Thoracic aorta (tissue), 2 donors: Measurements from ENCODE around the gene PCYOX1L. TPM values are rescaled to one million over a fixed set of nuclear protein-coding genes. Genes with fewer than 3 reads are reported as not detected.

ENCODE experiments used
- ATAC-seq: fragments of 150-250 bp; one replicate; pipeline ENCODE4 v1.8.0; 2017; ENCODE audit warnings: low read depth; ENCODE audit not compliant: insufficient number of reproducible peaks, low FRiP score
- DNase-seq: peaks from one replicate; pipeline ENCODE4 v3.0.0-alpha.2; 2020; ENCODE audit warnings: low spot score
- H3K27ac ChIP-seq, 2 donors: fragments of 200-600 bp; sonication (generic); 1 replicate in 1 of 2; 2 replicates in 1 of 2; pipeline ENCODE4 v1.5.1; 2016; ENCODE audit warnings: mild to moderate bottlenecking in 2 of 2, moderate library complexity in 2 of 2
- H3K27me3 ChIP-seq: fragments of 200-600 bp; sonication (generic); replicated peaks from 2 replicates; pipeline ENCODE4 v1.6.0; 2016; ENCODE audit warnings: mild to moderate bottlenecking; ENCODE audit not compliant: insufficient read depth
- H3K36me3 ChIP-seq: fragments of 200-600 bp; sonication (generic); one replicate; pipeline ENCODE4 v1.5.1; 2016
- H3K4me1 ChIP-seq, 2 donors: fragments of 200-600 bp; sonication (generic); 1 replicate in 1 of 2; 2 replicates in 1 of 2; pipeline versions ENCODE4 v1.5.1 to v1.6.0; 2016; ENCODE audit warnings: low read depth in 2 of 2, mild to moderate bottlenecking in 1 of 2; ENCODE audit not compliant: control insufficient read depth in 1 of 2
- H3K4me3 ChIP-seq: fragments of 200-600 bp; sonication (generic); 2 replicates; pipeline ENCODE4 v1.5.1; 2016; ENCODE audit warnings: mild to moderate bottlenecking
- H3K9me3 ChIP-seq: fragments of 200-600 bp; sonication (generic); 2 replicates; pipeline ENCODE4 v1.5.1; 2016
- total RNA-seq, 2 donors: library from RNA; depleted of rRNA; stranded (reverse); fragments of >200 nt; gene quantifications; one replicate each; pipeline versions ENCODE4 v1.1.0 to v1.2.3, GENCODE V29; 2016
- TF ChIP-seq, protein P1 (sequence below): fragments of 200-600 bp; sonication (generic); IDR thresholded peaks from one replicate; pipeline ENCODE4 v1.5.1; 2019; ENCODE audit warnings: antibody characterized with exemption

PCYOX1L gene
- total RNA-seq, 2 donors from 2014 or later = 7.3 to 7.8 TPM

DNA sequence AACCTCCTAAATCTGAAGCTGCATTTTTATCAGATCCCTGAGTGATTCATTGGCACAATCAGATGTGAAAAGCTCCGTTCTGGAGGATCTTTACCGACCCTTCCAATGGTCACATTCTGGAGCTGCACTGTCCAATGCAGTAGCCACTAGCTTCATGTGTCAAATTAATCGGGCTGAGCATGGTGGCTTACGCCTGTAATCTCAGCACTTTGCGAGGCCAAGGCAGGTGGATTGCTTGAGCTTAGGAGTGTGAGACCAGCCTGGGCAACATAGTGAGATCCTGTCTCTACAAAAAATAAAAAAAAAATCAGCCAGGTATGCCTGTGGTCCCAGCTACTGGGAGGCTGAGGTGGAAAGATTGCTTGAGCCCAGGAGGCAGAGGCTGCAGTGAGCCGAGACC is 17.6 kb downstream of the PCYOX1L start:
- H3K4me3 ChIP-seq = no peak overlapping the region
- DNase-seq (no peak), ATAC-seq (no peak)

DNA sequence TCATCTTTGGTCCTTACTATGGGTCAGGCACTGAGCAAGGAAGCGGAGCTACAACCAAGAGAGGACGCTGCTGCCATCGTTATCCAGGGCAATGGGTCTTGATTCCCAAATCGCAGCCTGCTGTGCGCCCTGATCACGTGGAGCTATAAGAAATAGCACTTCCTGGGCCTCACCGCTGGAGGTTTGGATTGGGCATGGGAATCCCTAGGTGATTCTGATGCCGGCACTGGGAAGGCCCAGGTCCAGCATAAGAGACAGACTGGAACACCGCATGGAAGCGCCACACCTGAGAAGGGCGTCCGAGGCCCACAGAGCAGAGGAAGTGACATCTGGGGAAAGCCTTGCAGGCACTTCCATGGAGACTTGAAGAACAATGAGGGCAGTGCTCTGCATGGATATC is 18.3 kb downstream of the PCYOX1L start:
- TF ChIP-seq, protein P1, sequence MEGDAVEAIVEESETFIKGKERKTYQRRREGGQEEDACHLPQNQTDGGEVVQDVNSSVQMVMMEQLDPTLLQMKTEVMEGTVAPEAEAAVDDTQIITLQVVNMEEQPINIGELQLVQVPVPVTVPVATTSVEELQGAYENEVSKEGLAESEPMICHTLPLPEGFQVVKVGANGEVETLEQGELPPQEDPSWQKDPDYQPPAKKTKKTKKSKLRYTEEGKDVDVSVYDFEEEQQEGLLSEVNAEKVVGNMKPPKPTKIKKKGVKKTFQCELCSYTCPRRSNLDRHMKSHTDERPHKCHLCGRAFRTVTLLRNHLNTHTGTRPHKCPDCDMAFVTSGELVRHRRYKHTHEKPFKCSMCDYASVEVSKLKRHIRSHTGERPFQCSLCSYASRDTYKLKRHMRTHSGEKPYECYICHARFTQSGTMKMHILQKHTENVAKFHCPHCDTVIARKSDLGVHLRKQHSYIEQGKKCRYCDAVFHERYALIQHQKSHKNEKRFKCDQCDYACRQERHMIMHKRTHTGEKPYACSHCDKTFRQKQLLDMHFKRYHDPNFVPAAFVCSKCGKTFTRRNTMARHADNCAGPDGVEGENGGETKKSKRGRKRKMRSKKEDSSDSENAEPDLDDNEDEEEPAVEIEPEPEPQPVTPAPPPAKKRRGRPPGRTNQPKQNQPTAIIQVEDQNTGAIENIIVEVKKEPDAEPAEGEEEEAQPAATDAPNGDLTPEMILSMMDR = no peak
- Histone ChIP-seq H3K27ac (peak overlapping the region; percentile 23 to 94), H3K27me3 (no peaks in the 10 kb centered on the region), H3K4me3 (no peak overlapping the region), H3K36me3 (no peaks in the 10 kb centered on the region), H3K9me3 (no peaks in the 10 kb centered on the region), H3K4me1 (peaks cover 25 to 60% of the 10 kb centered on the region in 2 donors)
- no peak for ATAC-seq
- no peak for DNase-seq

More for the DNA sequence above, 17.6 kb downstream of the PCYOX1L start:
- Histone ChIP-seq H3K27ac (peak overlapping the region; percentile 23 to 94), H3K27me3 (no peaks in the 10 kb centered on the region), H3K4me1 (peaks cover 26 to 62% of the 10 kb centered on the region in 2 donors), H3K9me3 (no peaks in the 10 kb centered on the region), H3K36me3 (no peaks in the 10 kb centered on the region)
- TF ChIP-seq, protein P1 = no peak

DNA sequence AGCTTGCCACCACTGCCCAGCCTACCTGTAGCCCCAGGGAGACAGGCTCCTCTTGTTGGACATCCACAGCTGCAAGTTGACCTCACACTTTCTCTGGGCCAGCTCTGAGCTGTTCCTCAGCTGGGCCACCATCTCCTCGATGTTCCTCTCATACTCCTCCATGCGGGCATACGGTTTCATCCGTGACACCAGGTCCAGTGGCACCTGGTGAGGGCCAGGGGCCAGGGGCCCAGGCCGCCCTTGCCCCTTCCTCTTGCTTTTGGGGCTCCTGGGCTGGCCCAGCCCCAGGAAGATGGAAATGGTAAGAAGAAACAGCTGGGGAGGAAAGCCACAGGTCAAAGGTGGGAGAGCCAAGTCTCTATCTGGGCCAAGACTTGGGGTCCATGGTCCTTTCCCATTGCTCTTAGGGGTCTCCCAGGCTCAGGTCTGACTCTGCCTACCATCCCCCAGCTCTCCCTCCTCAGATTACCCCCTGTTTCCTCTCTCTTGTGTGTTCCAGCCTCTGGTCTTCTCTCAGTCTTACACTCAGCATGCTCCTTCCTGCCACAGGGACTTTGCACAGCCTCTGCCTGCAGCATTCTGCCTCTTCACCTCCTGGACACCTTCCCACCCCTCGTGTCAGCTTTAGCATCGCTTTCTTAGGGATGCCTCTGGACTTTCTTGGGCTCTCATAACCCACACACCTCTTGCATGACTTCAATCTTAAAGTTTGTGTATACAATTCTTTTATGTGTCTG is 19.0 kb downstream of the PCYOX1L start:
- no peak for DNase-seq
- Histone ChIP-seq H3K27me3 (no peaks in the 10 kb centered on the region), H3K36me3 (no peaks in the 10 kb centered on the region), H3K27ac (peak overlapping the region; percentile 50 to 52), H3K4me1 (peaks cover 17 to 59% of the 10 kb centered on the region in 2 donors), H3K9me3 (no peaks in the 10 kb centered on the region), H3K4me3 (no peak overlapping the region)
- TF ChIP-seq, protein P1 = no peak
- ATAC-seq = no peak

DNA sequence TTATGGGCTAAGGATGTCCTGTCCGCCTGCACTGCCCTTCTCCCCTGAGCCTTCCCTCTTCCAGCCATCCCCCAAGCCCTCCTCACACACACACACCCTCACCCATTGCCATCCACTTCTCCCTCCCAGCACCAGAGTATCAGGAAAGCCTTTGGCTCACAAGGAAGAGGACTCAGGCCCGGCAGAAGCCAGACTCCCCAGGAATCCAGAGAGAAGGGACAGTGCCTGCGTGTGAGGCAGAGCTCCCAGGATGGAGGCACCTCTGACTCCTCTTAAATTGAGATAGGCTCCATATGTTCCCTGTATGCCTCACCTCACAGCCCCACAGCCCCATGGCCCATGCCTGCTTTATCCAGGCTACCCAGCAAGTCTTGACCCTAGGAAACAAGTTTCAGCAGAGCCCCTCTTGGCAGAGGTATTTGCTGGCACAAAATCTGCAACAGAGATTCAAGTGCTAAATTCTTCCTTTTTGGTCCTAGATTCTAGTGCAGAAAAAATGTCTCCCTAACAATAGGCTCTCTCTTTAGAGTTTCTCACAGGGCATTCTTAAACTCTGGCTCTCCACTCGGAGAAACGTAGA is 20.5 kb downstream of the PCYOX1L start:
- H3K9me3 ChIP-seq = no peaks in the 10 kb centered on the region
- H3K36me3 ChIP-seq = no peaks in the 10 kb centered on the region
- DNase-seq (no peak), ATAC-seq (no peak)
- no peak overlapping the region for H3K4me3 ChIP-seq
- H3K27me3 ChIP-seq = no peaks in the 10 kb centered on the region
- H3K4me1 ChIP-seq = peaks cover 17 to 58% of the 10 kb centered on the region in 2 donors
- peak overlapping the region; percentile 99 to 100 for H3K27ac ChIP-seq
- TF ChIP-seq, protein P1 = no peak

DNA sequence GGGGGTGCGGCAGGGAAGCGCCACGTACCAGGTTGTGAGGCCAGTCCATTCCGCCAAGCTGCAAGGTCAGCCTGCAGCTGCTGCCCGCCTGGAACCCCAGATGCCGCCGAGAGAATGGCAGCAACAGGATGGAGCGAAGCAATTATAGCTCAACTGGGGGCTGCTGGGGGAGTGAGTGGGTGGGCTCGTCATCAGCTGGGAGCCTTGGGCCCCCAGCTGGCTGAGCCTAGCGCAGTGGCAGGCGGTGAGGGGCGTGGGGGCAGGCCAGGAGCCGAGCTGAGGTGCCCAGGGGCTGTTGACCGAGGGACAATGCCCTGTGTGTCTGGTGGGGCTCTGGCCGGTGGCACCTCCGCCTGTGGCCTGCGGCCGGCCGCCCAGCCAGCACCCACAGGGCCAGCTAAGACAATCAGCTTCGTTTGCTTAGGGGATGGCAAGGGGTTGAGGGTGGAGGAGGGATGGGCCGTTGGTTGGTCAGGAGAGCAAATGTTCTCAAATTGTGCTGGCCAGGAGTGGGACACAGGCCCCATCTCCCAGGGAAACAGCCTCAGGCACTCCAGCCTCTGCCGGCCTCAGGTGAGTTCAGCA is 21.4 kb downstream of the PCYOX1L start, which contains the start of gene IL17B:
TSS of gene IL17B (minus strand) at position 116 of the 585 bp plus-strand sequence. CDS start at position 49, 67 bp downstream.
- Histone ChIP-seq H3K4me1 (peaks cover 24 to 58% of the 10 kb centered on the region in 2 donors), H3K9me3 (no peaks in the 10 kb centered on the region), H3K27me3 (no peaks in the 10 kb centered on the region), H3K27ac (peak within 1 kb of the TSS; percentile 99 to 100), H3K4me3 (no peak within 1 kb of the TSS), H3K36me3 (no peaks in the 10 kb centered on the region)
- TF ChIP-seq, protein P1 = no peak
- DNase-seq = no peak
- no peak for ATAC-seq
